SK-N-MC (cell line): ENCODE measurements around the gene SVOPL.

ENCODE experiments used
- EZH2 ChIP-seq: fragments of 200-600 bp; sonication (generic); IDR thresholded peaks from one replicate; pipeline ENCODE4 v1.6.1; 2017; ENCODE audit warnings: antibody characterized with exemption
- POLR2AphosphoS5 ChIP-seq: IDR thresholded peaks from 2 replicates; pipeline ENCODE4 v1.6.1; 2012; ENCODE audit warnings: mild to moderate bottlenecking, low read depth, low read length, borderline replicate concordance

DNA sequence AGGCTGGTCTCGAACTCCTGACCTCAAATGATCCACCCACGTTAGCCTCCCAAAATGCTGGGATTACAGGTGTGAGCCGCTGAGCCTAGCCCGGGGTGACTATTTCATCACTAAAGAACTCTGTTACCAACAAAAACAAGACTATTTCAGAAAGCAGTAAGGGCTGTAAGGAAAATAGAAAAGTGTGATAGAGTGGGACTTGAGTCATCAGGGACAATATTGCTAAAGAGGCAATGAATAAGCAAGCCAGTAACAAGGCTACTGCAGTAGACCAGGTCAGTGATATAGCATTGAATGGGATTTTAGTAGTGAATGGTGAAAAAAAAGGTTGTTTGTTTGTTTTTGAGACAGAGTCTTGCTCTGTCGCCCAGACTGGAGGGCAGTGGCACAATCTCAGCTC lies 51.7 kb downstream of the SVOPL start:
- TF ChIP-seq POLR2AphosphoS5 (no peak), EZH2 (no peak)
